Left hindlimb (tissue), 1 donor: ENCODE data around the gene SP100.
"Not testable (repeated sequence)": the region's sequence is repeated elsewhere in the genome, so short reads cannot be mapped to it uniquely, and the experiment has no call there.

Source experiments
- DNase-seq: peaks from one replicate; pipeline ENCODE4 v3.0.0-alpha.2; 2018

Gene SP100

DNA sequence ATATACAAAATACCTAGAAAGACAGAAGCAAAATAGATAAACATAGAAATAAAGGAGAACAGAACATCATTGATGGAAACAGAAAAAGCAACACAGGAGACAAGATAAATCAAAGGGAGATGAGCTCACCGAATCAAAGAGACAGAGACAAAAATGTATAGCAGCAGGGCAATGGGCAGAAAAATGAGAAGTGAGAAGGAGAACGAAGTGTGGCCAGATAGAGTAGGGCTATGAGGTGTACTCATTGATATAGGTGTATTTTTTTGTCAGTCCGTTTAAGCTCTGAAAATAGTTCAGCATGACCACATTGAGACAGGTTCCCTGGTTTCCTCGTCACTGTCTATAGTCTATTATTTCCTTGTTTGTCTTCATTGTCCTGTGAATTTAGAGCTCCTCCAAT lies 55.1 kb downstream of the SP100 start:
- DNase-seq = no peak

DNA sequence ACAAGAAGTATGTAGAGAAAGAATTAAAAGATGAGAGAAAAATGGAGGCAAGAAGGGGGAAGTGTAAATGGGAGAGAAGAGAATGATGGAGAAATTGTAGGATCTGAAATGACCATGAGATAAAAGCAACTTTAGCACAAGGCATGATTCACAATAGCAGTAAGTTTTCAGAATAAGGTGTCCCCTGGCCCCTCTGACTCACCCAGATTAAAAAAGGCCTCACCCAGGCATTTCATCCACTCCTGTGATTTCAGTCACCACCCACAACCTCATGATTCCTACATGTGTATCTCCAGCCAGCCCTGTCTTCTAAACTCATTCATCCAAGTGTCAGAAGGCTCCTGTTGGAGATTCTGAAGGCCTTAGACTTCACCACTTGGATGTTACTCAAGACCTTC lies 56.6 kb downstream of the SP100 start:
- no peak for DNase-seq

DNA sequence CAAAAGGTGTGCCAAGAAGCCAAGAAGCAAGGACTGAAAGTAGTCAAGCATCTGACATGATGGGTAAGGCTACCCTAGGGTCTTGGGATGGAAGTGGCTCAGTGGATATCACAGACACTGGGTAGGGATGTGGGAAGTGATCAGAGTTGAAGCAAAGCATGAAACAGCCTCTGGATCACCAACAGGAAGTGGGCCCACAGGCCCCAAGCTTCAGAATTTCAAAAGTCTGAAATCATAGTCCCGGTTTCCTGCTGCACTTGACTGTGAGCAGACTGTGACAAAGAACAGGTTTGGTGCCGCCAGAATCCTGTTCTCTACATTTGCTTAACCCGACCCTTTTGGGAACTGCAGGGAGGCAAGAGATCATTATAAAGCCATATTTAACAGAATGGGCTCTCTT lies 57.4 kb downstream of the SP100 start:
- DNase-seq = no peak

DNA sequence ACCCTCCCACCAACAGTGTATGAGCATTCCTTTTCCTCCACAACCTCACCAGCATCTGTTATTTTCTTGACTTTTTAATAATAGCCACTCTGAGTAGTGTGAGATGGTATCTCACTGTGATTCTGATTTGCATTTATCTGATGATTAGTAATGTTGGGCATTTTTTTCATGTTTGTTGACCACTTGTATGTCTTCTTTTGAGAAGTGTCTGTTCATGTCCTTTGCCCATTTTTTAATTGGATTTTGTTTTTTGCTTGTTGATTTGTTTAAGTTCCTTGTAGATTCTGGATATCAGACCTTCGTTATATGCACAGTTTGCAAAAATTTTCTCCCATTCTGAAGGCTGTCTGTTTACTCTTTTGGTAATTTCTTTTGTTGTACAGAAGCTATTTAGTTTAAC lies 59.1 kb downstream of the SP100 start:
- no peak for DNase-seq

DNA sequence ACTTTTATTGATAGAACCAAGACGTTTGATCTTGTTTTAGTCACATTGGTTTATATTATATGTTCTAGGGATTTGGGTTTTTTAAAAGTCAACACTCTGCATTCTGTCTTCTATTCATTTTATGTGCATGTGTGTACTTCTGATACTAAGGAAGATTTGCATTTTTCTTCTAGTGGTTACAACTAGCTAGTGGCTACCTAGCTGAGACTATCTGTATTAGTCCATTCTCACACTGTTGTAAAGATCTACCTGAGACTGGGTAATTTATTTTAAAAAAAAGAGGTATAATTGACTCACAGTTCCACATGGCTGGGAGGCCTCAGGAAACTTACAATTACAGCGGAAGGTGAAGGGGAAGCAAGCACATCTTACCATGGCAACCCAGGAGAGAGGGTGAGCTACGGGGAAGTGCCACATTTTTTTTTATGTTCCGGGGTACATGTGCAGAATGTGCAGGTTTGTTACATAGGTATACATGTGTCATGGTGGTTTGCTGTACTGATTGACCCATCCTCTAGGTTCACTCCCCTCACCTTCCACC lies 69.9 kb downstream of the SP100 start:
- DNase-seq = no peak

DNA sequence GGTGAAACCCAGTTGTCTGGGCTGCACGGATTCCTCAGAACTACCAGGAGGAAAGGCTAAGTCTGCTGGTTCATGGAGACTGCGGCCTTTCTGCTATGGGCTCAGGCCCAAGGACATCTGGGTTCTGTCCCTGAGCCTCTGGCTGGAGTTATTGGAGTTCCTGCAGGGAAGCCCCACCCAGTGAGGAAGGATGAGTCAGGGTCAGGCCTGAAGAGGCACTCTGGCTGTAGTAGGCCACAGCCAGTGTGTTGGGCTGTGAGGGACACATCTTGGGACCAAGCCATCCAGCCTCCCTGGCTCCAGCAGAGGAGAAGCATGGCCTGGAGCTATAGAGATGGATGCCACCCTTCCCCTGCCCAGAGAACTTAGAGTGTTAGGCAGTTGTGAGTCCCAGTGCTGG lies 75.2 kb downstream of the SP100 start:
- not testable (repeated sequence) for DNase-seq

DNA sequence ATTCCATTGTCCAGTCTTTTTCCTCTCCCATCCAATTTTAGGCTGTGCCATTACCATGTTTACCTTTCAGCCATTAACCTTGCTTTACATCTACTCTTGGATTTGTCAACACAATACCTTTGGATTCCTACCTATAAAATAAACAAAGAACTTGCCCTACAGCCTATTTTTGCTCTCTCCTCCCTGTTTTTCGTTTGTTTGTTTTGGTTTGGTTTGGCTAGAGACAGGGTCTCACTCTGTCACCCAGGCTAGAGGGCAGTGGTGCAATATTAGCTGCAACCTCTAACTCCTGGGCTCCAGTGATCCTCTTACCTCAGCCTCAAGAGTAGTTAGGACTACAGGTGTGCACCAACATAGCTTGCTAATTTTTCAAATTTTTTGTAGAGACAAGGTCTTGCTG lies 76.1 kb downstream of the SP100 start:
- no peak for DNase-seq

DNA sequence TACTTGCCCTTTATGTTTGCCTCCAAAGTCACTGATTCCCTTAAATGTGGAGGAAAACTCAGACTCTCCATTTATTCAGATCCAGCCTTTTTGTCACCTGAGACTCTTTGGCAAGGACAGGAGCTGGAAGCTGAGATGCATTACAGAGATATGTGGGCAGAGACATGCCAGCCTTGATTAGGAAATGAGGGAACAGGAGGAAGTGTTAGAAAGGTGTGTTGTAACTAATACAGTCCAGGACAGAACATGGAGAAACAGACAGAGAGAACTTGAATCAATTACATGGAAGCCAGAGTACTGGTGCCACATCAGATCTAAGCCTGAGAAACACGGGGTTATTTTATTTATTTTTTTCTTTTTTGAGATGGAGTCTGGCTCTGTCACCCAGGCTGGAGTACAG lies 79.0 kb downstream of the SP100 start:
- DNase-seq = no peak

DNA sequence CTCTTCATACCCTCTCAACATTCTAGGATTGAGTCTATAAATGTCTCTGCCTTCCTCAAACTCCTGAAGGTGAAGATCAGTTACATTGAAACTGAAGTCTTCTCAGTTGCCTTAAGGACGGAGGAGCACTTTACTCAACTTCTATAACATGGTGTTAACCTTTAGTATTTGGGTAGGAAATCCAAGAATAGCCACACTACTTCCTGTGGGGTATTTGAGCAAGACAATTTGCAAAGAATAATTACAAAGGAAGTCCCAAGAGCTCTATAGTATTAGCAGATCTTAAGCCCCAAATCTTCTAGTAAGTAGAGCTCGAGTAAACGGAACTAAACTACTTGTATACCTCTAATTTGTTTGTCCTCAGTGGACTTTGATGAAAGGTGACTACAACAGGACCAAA lies 80.9 kb downstream of the SP100 start:
- DNase-seq = no peak

DNA sequence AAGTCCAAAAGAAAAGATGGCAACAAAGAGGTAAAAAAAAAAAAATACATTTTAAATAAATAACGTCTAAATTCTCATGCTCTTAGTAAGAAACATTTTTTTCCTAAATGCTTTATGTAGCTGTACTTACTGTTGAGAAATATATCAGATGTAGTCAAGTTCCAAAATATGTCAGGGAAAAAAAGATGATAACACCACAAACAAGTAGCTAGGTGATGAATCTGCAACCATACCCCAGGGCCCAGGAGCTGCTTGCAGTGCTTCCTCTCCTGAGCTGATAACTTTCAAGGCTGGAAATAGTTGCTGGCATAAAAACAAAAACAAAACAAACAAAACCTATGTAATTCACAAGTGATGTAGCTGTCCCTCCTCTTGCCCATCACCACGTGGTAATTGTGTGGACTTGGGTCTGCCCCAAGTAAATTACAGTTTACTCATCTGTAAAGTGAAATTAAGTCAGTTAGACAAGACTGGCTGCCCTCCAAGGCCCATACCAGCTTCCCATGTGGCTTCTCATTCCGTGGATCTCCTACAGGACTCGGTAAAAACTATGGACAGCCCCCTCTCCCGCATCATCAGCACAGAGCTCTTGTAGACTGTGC lies 82.6 kb downstream of the SP100 start:
- DNase-seq = no peak

DNA sequence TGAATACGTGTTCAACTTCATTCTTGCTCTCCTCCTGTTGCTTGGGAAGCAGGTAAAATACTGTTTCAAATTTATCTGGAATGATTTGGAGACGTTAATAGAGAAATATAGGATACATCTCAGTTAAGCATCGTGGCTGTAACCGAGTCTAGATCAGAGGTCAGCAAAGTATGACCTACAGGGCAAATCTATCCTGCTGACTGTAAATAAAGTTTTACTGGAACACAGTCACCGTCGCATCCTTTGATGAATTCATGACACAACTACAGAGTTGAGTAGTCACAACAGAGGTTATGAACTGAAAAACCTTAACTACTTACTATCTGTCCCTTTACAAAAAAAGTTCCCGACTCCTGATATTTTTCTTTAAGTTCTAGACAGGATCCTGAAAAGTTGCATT lies 86.6 kb downstream of the SP100 start:
- DNase-seq = no peak

DNA sequence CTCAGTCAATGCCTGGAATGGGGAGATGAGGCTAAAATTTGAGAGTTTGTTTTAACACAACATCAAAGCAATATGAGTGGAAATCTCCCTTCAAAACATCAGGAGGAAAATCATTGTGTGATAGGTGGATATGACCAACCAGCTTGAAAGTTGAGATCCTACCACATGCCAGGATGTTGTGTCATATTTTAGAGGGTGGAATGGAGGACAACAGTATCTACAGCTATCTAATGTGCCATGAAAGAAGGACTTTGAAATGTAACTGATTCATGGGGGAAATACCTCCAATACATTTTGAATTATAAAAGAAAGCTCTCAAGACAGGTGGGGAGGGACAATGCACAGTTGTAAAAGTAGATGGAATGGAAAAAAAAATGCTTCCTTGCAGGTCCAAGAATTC lies 87.8 kb downstream of the SP100 start:
- DNase-seq = no peak

DNA sequence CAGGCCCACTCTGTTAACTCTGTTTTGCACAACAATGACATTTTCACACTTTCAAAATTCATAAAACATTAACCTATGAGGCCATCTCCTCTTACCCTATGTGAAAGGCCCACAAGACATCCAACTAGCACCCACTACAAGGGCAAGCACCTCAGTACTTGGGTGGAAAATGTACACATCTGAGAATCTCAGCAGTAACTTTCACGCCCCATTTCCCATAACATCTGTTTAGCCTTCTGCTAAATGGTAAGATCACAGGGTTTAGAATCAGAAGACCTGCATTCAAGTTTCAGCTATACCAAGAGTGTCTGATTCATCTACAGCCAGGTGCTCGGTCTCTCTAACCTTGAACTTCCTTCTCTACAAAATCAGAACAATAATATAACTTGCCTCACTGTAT lies 89.2 kb downstream of the SP100 start:
- DNase-seq = no peak

DNA sequence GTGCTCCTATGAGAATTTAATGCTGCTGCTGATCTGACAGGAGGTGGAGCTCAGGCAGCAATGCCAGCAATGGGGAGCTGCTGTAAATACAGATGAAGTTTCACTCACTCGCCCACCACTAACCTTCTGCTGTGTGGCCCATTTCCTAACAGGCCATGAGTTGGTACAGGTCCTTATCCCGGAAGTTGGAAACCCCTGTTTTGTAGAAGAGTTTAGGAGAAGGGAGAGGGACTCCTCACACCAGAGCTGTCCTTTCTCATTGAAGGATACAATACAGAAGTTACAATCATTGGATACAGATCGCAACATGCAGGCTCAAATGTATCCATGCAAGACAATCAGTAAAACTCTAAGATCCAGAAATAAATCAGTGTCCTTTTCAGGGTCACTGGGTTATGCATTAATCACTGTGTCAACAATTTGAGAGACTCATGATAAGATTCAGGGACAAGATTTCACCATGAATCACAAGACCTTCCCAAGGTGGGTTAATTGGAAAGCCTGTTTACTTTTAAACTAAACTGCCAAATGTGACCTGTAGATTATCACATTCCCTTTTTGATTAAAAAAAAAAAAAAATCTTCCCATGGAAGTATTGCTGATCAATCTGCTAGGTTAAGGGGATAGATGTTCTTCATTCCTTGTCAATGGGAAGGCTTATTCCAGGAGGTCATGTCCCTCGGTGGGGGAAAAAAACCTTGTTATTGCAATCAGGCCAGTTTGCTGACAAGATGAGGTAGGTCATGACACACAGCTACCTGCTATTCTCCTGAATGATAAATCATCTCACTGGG lies 97.2 kb downstream of the SP100 start:
- no peak for DNase-seq

DNA sequence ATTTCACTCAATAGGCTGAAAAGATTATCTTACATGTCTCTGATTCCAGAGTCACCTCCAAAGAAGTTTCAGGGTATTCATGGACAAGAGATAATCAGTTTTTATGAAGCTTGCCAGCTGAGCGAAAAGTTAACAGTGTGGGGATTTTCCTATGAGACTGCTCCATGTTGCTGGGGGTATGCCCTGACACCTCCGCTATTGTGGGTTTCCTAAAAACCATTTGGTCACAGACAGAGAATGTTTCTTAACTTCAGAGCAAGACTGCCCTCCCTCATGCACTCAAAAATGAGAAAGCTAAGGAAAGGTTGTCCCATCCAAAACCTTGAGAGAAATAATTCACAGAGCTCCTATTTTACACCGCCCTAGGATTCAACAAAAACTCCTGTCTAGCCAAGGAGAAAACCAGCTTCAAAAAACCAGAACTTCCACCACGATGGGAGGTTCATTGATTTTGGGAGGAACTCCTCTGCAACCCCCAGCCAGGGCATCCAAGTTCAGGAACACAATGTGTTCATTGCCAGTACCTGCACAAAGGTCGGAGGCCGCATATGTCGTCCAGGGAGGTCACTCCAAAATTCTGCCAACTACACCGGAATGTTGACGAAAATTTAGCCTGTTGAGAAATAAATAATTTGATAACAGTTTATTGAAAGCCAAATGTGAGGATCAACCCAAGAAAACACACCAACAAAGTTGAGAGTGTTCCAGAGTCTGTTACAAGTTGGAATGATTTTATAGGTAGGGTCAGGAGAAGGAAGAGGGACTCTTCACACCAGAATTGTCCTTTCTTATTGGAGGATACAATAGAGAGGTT lies 104.3 kb downstream of the SP100 start:
- no peak for DNase-seq

DNA sequence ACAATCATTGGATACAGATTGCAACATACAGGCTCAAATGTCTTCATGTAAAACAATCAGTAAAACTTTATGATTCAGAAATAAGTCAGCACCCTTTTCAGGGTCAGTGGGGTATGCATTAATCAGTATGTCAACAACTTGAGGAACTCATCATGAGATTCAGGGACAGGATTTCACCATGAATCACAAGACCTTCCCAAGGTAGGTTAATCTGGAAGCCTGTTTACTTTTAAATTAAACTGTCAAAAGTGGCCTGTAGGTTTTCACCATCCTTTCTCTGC lies 104.8 kb downstream of the SP100 start:
- DNase-seq = no peak

DNA sequence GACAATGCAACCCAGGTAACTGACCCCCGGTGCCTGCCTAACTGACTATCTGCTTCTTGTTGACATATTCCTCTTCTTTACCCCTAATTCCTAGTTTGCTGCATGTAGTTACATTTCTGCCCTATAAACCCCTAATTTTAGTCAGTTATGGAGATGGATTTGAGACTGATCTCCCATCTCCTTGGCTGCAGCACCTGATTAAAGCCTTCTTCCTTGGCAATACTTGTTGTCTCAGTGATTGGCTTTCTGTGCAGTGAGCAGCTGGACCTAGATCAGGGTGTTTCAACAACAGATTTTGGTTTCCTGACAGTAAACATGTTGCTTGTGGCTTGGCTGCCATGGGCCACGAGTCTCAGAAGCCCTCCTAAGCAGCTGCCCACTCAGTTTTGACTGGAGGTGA lies 105.4 kb downstream of the SP100 start:
- DNase-seq = no peak

DNA sequence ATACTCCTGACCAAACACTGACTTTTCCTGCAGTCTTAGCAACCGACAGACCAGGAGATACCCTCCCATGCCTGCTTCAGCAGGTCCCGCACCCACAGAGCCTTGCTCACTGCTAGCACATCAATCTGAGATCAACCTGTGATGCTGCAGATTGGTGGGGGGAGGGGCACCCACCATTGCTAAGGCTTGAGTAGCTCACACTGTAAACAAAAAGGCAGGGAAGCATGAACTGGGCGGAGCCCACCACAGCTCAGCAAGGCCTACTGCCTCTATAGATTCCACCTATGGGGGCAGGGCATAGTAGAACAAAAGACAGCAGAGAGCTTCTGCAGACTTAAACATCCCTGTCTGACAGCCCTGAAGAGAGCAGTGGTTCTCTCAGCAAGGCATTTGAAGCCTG lies 109.7 kb downstream of the SP100 start:
- no peak for DNase-seq

DNA sequence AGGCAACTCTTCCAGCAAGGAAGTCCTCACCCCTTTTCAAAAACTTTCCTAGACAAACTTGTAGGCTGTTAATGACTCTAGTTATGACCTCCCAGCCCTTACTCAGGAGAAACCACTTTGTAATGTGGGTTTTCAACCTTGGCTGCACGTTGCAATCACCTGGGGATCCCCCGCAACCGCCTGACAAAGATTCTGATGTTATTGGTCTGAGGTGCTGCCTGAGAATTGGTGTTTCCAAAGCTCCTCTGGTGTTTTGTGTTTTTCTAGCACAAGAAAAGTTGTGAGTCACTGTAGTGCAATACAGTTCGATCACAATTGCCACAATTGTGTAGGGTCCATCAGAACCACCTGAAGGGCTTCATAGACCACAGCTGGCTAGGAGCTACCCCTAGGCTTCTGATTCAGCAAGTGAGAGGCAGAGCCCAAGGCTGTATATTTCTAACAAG lies 121.6 kb downstream of the SP100 start:
- no peak for DNase-seq

DNA sequence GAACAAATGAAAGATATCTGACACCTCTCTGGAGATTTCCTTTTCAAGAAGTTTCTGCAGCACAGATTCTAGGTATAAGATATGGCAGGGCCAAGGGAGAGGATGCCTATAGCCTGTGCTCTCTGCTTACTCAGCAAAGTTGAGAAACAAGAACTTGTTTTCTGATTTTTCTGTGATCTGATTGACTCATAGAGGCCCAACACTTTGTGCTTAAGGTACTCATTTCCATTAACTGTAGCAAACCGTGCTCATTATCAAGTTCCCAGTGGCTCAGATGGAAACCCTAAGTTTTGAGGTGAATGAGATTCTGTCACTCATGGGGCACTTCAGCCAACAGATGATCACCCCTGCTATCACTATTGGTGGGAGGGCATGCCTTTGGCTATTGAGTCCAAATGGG lies 124.3 kb downstream of the SP100 start:
- DNase-seq = no peak

DNA sequence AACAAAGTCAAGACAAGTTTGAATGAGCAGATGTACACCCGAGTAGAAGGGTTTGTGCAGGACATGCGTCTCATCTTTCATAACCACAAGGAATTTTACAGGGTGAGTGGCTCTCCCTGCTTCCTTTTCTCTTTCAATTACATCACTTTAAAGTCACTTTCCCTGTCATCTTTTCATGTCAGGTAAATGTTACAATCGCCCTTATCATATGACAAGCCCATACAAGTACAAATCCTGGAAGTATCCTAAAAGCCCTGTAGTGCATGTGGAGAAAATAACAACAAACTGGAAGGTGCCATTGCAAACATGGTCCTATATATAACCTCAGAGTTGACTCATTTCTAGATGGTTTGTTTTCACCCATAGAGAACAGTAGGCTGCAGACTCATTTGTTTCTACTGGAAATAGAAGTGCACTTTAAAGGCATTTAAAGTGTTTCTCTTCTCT lies 126.0 kb downstream of the SP100 start:
- no peak for DNase-seq

DNA sequence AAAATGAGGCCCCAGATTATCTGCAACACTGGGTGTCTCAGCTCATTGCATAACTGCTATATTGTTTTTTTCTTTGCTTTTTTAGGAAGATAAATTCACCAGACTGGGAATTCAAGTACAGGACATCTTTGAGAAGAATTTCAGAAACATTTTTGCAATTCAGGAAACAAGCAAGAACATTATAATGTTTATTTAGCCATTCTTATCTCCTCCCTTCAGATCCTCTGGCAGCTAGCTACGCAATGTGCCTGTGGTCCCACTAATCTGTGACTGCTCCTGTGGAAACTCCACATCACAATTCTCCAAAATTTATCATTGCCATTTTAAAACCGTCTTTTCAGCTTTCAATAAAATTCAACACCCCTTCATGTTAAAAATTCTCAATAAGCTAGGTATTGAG lies 126.8 kb downstream of the SP100 start:
- DNase-seq = no peak

DNA sequence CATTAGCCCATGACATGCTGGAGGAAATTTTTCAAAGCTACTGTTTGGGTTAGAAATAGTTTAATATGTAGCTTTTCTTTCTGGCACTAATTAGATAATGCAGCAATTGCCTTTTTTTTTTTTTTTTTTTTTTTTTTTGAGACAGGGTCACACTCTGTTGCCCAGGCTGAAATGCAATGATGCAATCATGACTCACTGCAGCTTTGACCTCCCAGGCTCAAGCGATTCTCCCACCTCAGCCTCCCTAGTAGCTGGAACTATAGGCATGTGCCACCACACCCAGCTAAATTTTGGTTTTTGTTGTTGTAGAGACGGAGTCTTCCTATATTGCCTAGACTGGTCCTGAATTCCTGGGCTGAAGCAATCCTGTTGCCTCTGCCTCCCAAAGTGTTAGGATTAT lies 136.2 kb downstream of the SP100 start:
- DNase-seq = no peak

DNA sequence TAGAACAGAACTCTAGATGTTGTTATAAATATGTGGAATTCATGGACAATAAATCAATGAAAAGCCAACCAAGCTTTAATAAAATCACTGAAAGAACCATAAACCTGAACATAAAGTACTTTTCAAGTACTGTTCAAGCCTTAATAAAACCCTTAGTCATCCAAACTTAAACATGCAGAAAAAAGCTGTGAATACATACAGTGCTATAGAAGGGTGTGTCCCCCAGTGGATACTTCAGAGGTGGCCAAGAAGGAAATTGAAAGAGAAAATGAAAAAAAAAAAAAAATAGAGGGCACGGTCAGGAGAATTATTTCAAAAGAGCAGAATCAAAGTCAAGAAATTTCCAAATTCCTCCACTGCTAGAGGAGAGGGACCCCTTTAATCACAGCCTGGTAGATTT lies 141.1 kb downstream of the SP100 start:
- no peak for DNase-seq
